SK-N-SH treated with all-trans-retinoic acid at 6 μM for 48 hours (cell line): ENCODE data around the gene SEMA6B.

Source experiments
- ATAC-seq: fragments of 200-7000 bp; cut with Tn5 transposase; 3 replicates; pipeline ENCODE4 v1.9.1; 2020; ENCODE audit warnings: mild to moderate bottlenecking, moderate library complexity
- BACH2 ChIP-seq: fragments of 250-450 bp; sonication (Bioruptor Pico); IDR thresholded peaks from 2 replicates; pipeline ENCODE4 v1.9.0; 2021; ENCODE audit warnings: mild to moderate bottlenecking, borderline replicate concordance
- CREB5 ChIP-seq: fragments of 250-450 bp; sonication (Bioruptor Pico); IDR thresholded peaks from 2 replicates; pipeline ENCODE4 v1.5.1; 2020; ENCODE audit warnings: low read depth, mild to moderate bottlenecking, moderate library complexity
- CSRNP3 ChIP-seq: fragments of 250-450 bp; sonication (Bioruptor Pico); IDR thresholded peaks from 2 replicates; pipeline ENCODE4 v1.5.1; 2021; ENCODE audit warnings: mild to moderate bottlenecking, moderate library complexity
- ESRRG ChIP-seq: fragments of 250-450 bp; sonication (Bioruptor Pico); IDR thresholded peaks from 2 replicates; pipeline ENCODE4 v1.6.1; 2021; ENCODE audit warnings: mild to moderate bottlenecking
- ISL1 ChIP-seq: fragments of 250-450 bp; sonication (Bioruptor Pico); IDR thresholded peaks from 2 replicates; pipeline ENCODE4 v2.1.2; 2022; ENCODE audit warnings: mild to moderate bottlenecking, moderate library complexity
- OSR1 ChIP-seq: fragments of 250-450 bp; sonication (Bioruptor Pico); IDR thresholded peaks from 2 replicates; pipeline ENCODE4 v1.8.0; 2022; ENCODE audit warnings: moderate library complexity, mild to moderate bottlenecking, inconsistent platforms
- POU6F1 ChIP-seq: fragments of 250-450 bp; sonication (Bioruptor Pico); IDR thresholded peaks from 2 replicates; pipeline ENCODE4 v1.8.0; 2021; ENCODE audit warnings: low read depth, mild to moderate bottlenecking, moderate library complexity, borderline replicate concordance
- PPARA ChIP-seq: fragments of 250-450 bp; sonication (Bioruptor Pico); IDR thresholded peaks from 2 replicates; pipeline ENCODE4 v1.5.0; 2020; ENCODE audit warnings: mild to moderate bottlenecking, borderline replicate concordance
- RARB ChIP-seq: fragments of 250-450 bp; sonication (Bioruptor Pico); IDR thresholded peaks from 2 replicates; pipeline ENCODE4 v1.8.0; 2021; ENCODE audit warnings: mild to moderate bottlenecking, moderate library complexity
- SNAI2 ChIP-seq: fragments of 250-450 bp; sonication (Bioruptor Pico); IDR thresholded peaks from 2 replicates; pipeline ENCODE4 v1.5.0; 2020; ENCODE audit warnings: mild to moderate bottlenecking, moderate library complexity
- TCF4 ChIP-seq: fragments of 250-450 bp; sonication (Bioruptor Pico); IDR thresholded peaks from 2 replicates; pipeline ENCODE4 v1.8.0; 2021; ENCODE audit warnings: mild to moderate bottlenecking, moderate library complexity, borderline replicate concordance
- TOX ChIP-seq: fragments of 250-450 bp; sonication (Bioruptor Pico); IDR thresholded peaks from 2 replicates; pipeline ENCODE4 v1.8.0; 2021; ENCODE audit warnings: mild to moderate bottlenecking, moderate library complexity, borderline replicate concordance
- ZFP3 ChIP-seq: fragments of 250-450 bp; sonication (Bioruptor Pico); IDR thresholded peaks from 2 replicates; pipeline ENCODE4 v1.5.0; 2020; ENCODE audit warnings: mild to moderate bottlenecking, moderate library complexity
- ZFP30 ChIP-seq: fragments of 450-650 bp; formaldehyde crosslinking; IDR thresholded peaks from 2 replicates; pipeline ENCODE4 v1.5.0; 2022; ENCODE audit warnings: mild to moderate bottlenecking, moderate library complexity
- ZNF565 ChIP-seq: fragments of 450-650 bp; formaldehyde crosslinking; conservative IDR thresholded peaks from 2 replicates; pipeline ENCODE4 v1.5.0; 2020; ENCODE audit warnings: low read depth, mild to moderate bottlenecking, moderate library complexity
- ZNF70 ChIP-seq: fragments of 450-650 bp; formaldehyde crosslinking; IDR thresholded peaks from 2 replicates; pipeline ENCODE4 v1.5.0; 2020; ENCODE audit warnings: mild to moderate bottlenecking, moderate library complexity
- ZNF8 ChIP-seq: fragments of 450-650 bp; formaldehyde crosslinking; IDR thresholded peaks from 2 replicates; pipeline ENCODE4 v1.5.0; 2020; ENCODE audit warnings: mild to moderate bottlenecking, moderate library complexity
- TF ChIP-seq, protein P1 (sequence below): fragments of 250-450 bp; sonication (Bioruptor Pico); IDR thresholded peaks from 2 replicates; pipeline ENCODE4 v1.8.0; 2020; ENCODE audit warnings: mild to moderate bottlenecking, moderate library complexity, borderline replicate concordance

SEMA6B gene

DNA sequence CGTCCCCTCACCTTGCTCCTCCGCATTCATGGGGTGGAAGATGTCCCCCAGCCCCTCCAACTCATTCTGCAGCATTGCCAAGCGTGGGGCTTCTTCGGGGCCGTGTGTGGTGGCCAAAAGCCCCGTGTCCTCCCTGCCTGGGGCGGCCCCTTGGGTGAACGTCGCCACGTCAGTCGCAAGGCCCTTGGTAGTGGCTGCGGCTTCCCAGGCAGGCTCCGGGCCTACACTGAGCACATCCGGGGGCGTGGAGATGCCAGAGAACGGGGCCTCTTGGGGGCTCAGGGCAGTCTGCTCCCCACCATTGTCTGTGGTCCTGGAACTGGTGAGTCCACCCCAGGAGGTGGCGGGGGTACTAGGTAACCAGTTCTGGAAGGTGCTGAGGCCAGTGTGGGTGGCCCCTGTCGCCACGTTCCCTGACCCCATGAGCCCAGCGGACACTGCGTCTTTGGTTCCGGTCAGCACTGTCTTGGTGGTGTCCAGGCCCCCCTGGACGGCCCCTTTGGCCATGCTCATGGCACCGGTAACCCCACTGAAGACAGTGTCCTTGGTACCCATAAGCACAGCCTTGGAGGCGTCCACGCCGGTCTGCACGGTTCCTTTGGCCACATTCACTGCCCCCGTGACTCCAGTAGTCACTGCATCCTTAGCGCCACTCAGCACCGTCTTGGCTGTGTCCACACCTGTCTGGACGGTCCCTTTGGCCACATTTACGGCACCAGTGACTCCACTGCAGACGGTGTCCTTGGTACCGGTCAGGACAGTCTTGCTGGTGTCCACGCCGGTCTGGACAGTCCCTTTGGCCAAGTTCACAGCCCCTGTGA, 48.8 kb downstream of the SEMA6B start:
- TF ChIP-seq RARB (no peak), ESRRG (CRISPR knock-in tag) (no peak), ZNF8 (CRISPR knock-in tag) (no peak), OSR1 (CRISPR knock-in tag) (no peak), BACH2 (CRISPR knock-in tag) (no peak), CREB5 (no peak), PPARA (CRISPR knock-in tag) (no peak), ZFP3 (CRISPR knock-in tag) (no peak), ZNF70 (CRISPR knock-in tag) (no peak)
- TF ChIP-seq, protein P1, sequence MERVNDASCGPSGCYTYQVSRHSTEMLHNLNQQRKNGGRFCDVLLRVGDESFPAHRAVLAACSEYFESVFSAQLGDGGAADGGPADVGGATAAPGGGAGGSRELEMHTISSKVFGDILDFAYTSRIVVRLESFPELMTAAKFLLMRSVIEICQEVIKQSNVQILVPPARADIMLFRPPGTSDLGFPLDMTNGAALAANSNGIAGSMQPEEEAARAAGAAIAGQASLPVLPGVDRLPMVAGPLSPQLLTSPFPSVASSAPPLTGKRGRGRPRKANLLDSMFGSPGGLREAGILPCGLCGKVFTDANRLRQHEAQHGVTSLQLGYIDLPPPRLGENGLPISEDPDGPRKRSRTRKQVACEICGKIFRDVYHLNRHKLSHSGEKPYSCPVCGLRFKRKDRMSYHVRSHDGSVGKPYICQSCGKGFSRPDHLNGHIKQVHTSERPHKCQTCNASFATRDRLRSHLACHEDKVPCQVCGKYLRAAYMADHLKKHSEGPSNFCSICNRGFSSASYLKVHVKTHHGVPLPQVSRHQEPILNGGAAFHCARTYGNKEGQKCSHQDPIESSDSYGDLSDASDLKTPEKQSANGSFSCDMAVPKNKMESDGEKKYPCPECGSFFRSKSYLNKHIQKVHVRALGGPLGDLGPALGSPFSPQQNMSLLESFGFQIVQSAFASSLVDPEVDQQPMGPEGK (CRISPR knock-in tag): no peak
- ATAC-seq: peak; percentile 6; the same call in 2 of the 3 replicates

GRCh38 chr19:4508698-4509097, 50.8 kb downstream of the SEMA6B start:
- TF ChIP-seq ZNF70 (CRISPR knock-in tag): no peak
- TF ChIP-seq ZNF8 (CRISPR knock-in tag): no peak
- TF ChIP-seq OSR1 (CRISPR knock-in tag): no peak
- TF ChIP-seq, protein P1 (CRISPR knock-in tag): no peak
- TF ChIP-seq PPARA (CRISPR knock-in tag): no peak
- no peak for TF ChIP-seq POU6F1
- TF ChIP-seq ZFP30 (CRISPR knock-in tag): no peak
- no peak for TF ChIP-seq SNAI2 (CRISPR knock-in tag)
- no peak for ATAC-seq

- no peak for TF ChIP-seq ZFP3 (CRISPR knock-in tag)
- TF ChIP-seq CSRNP3 (CRISPR knock-in tag): no peak
- TF ChIP-seq, protein P1 (CRISPR knock-in tag): no peak
- TF ChIP-seq TCF4 (CRISPR knock-in tag): no peak
- TF ChIP-seq PPARA (CRISPR knock-in tag): no peak
- TF ChIP-seq TOX (CRISPR knock-in tag): no peak
- TF ChIP-seq ISL1 (CRISPR knock-in tag): no peak
- no peak for TF ChIP-seq ESRRG (CRISPR knock-in tag)
- no peak for TF ChIP-seq ZNF565 (CRISPR knock-in tag)
- no peak for TF ChIP-seq POU6F1
- no peak for TF ChIP-seq ZNF8 (CRISPR knock-in tag)
- TF ChIP-seq CREB5: no peak
- no peak for TF ChIP-seq RARB
- no peak for TF ChIP-seq SNAI2 (CRISPR knock-in tag)
- no peak for ATAC-seq
Observed at GRCh38 chr19:4507804-4508203, 51.7 kb downstream of the SEMA6B start.
